Astrocyte of the hippocampus (primary cell): Measurements from ENCODE around the gene USP15.

ENCODE experiments used
- DNase-seq: peaks from one replicate; pipeline ENCODE4 v3.0.0; 2011; ENCODE audit warnings: low read depth, low spot score

USP15 gene

GRCh38 chr12:62258231-62258630 lies 2.0 kb upstream of the USP15 start:
- no peak for DNase-seq

- DNase-seq, result no peak
These were observed 1.1 kb upstream of the USP15 start for GRCh38 chr12:62258941-62259630.

GRCh38 chr12:62259631-62259992 lies 592 bp upstream of the USP15 start:
- no peak for DNase-seq

GRCh38 chr12:62260733-62261683 lies 804 bp downstream of the USP15 start:
- DNase-seq, result peak; percentile 54

GRCh38 chr12:62261876-62262517 lies 1.8 kb downstream of the USP15 start:
- no peak for DNase-seq

- DNase-seq, result no peak
These were observed 3.0 kb downstream of the USP15 start for GRCh38 chr12:62263232-62263631.

- no peak for DNase-seq
These were observed 3.8 kb downstream of the USP15 start for GRCh38 chr12:62263966-62264365.

GRCh38 chr12:62264706-62265105 lies 4.5 kb downstream of the USP15 start:
- DNase-seq, result no peak

- no peak for DNase-seq
These were observed 5.3 kb downstream of the USP15 start for GRCh38 chr12:62265511-62265910.

- no peak for DNase-seq
These were observed 6.8 kb downstream of the USP15 start for GRCh38 chr12:62267026-62267425.

- DNase-seq, result no peak
These were observed 7.3 kb downstream of the USP15 start for GRCh38 chr12:62267480-62267879.

GRCh38 chr12:62268956-62269355 lies 8.8 kb downstream of the USP15 start:
- no peak for DNase-seq

GRCh38 chr12:62269464-62270228 lies 9.4 kb downstream of the USP15 start:
- no peak for DNase-seq

- no peak for DNase-seq
These were observed 10.2 kb downstream of the USP15 start for GRCh38 chr12:62270384-62270783.

GRCh38 chr12:62270872-62271271 lies 10.7 kb downstream of the USP15 start:
- DNase-seq, result no peak

- no peak for DNase-seq
These were observed 12.8 kb downstream of the USP15 start for GRCh38 chr12:62272936-62273552.

GRCh38 chr12:62273724-62274380 lies 13.6 kb downstream of the USP15 start:
- DNase-seq, result no peak

- no peak for DNase-seq
These were observed 17.8 kb downstream of the USP15 start for GRCh38 chr12:62278022-62278421.

GRCh38 chr12:62279058-62279457 lies 18.9 kb downstream of the USP15 start:
- DNase-seq, result no peak

GRCh38 chr12:62279961-62280360 lies 19.8 kb downstream of the USP15 start:
- DNase-seq, result no peak
